ENCODE results near the gene SYDE2.
A peak's percentile ranks its signal among the peaks of the same experiment; 100 is the strongest.
"Not testable (repeated sequence)": the region's sequence is repeated elsewhere in the genome, so short reads cannot be mapped to it uniquely, and the experiment has no call there.

The SYDE2 gene, protein sequence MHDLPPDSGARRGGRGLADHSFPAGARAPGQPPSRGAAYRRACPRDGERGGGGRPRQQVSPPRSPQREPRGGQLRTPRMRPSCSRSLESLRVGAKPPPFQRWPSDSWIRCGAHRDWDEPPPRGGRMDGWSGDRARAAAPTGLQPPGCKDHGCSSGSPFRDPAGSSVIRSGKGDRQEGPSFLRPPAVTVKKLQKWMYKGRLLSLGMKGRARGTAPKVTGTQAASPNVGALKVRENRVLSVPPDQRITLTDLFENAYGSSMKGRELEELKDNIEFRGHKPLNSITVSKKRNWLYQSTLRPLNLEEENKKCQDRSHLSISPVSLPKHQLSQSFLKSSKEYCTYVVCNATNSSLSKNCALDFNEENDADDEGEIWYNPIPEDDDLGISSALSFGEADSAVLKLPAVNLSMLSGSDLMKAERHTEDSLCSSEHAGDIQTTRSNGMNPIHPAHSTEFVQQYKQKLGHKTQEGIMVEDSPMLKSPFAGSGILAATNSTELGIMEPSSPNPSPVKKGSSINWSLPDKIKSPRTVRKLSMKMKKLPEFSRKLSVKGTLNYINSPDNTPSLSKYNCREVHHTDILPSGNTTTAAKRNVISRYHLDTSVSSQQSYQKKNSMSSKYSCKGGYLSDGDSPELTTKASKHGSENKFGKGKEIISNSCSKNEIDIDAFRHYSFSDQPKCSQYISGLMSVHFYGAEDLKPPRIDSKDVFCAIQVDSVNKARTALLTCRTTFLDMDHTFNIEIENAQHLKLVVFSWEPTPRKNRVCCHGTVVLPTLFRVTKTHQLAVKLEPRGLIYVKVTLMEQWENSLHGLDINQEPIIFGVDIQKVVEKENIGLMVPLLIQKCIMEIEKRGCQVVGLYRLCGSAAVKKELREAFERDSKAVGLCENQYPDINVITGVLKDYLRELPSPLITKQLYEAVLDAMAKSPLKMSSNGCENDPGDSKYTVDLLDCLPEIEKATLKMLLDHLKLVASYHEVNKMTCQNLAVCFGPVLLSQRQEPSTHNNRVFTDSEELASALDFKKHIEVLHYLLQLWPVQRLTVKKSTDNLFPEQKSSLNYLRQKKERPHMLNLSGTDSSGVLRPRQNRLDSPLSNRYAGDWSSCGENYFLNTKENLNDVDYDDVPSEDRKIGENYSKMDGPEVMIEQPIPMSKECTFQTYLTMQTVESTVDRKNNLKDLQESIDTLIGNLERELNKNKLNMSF

GRCh38 chr1:85200463-85201339 lies at the start of gene SYDE2:
SYDE2 (minus strand) TSS chr1:85201016; CDS start chr1:85200996, 20 bp downstream.
- peak in 42 of 51 donors; percentile 7 to 68 (median 41) for DNase-seq

GRCh38 chr1:85249042-85249441 lies 48.2 kb upstream of the SYDE2 start:
- DNase-seq: not testable (repeated sequence)

DNA sequence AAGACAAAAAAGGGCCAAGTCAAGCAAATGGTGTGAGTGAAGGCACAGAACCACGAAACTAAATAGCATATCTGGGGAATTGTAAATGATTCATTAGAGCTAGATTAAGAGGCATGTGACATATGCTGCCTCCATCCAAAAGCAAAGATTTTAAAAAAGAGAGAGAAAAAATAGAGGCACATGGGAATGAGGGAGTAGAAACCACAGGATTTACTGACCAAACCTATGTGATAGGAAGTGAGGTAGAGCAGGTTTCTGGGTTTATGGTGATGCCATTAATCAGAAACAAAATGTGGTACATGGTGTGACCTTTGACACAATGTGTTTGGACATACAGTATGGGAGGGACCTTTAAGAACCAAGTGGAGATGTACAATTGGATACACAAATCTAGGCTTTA lies 45.1 kb upstream of the SYDE2 start:
- DNase-seq: no peak

DNA sequence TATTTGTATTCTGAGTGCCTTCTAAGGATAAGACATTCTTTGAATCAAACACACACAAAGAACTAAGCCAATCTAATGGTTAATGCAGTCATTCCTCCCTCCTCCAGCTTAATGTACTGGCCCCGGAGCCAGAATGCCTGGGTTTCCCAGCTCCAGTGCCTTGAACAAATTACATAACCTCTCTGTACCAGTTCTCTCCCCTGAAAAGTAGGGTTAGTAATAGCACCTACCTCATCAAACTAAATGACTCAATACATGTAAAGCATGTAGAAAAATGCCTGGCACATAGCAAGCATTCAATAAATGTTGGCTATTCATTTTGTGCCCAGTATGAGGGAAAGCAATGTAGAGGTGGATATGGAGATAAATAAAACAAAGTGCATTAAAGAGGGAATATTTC lies 44.6 kb upstream of the SYDE2 start:
- no peak for DNase-seq

DNA sequence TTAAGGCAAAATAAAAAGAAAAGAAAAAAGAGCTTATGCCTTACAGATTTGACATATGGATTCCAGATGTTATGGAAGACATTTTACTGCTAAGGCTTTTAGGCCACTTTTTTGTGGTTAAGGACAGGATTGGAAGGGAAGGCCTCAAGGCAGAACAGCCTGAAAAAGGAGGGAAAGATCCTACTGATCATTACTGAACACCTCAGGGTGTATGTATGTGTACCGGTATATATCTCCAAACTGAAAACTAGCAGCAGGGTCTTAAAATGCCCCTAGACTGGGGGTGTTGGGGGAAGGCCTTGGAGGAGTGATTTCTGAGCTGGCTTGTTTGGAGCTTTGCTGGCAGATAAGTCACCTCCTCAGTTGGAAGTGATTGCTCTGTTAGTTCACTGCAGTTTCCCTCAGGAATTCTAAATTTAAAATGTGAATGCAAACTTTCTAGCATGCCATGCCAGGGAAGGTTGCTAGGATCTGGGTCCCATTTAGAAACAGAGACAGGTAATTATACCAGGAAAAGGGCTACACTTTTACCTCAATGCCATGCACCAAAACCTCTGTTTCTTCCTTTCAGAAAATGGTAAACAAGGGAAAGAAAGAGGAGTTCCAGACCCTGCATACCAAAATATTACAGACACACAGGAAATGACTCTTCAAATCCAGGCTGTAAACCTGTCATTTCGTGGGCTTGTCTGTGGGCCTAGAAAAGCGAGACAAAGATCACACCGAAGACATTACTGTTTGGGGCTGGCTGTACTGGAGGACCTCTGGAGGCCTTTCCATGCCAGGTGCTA lies 43.6 kb upstream of the SYDE2 start:
- no peak for DNase-seq

DNA sequence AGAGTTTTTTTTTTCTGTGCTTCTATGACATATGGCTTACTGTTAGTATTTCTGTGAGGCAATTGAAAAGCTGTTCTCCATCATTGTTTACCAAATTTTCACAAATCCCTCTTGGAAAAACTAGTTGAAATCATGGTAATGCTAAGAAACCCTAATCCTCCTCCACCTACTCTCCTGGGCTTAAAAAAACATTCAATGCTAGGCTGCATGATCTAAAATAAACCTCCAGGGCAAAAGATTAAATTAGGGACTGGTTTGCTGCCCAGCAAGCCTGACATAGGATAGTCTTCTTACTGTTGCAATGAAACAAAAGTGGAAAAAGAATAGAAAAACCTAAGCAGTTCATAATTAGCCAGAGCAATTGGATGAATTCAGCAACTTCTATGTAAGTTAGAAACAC lies 42.6 kb upstream of the SYDE2 start:
- DNase-seq: no peak

DNA sequence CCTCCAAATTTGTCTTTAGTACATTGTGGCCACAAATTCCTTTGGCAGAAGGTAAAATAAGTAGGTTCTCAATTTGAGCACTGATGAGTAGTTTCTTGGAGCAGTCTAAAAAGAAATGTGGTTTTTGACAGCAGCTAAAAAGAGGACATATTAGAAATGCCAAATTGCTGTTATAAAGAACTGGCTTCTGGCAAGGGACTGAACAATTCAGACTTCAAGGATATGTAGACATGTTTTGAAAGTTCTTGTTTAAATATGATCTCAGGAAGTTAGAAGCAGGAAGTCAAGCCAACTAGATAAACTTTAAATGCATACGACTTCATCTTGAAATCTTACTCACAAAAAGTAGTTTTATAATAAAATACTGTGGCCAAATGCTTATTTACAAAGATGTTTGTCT lies 39.8 kb upstream of the SYDE2 start:
- DNase-seq: no peak

DNA sequence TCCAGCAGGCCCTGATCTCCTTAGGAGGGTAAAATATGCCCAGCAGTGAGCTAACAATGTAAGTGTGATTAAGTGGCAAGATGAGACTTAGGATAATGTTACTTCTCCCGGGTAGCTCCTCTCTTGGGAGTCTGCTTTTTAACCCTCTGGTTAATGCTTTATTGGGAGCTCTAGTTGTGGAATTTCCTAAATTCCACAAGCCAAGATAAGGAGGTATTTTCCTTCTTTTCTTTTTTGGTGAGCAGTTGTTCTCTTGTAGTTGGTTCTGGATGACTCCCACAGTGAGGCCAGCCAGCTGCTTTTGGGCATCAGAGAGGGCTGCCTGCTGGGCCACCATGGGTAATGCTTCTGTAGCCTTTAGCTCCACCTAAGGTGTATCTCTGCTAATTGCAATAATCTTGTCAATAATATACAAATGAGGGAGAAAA lies 39.4 kb upstream of the SYDE2 start:
- DNase-seq: no peak

GRCh38 chr1:85237613-85238012 lies 36.8 kb upstream of the SYDE2 start:
- no peak for DNase-seq

DNA sequence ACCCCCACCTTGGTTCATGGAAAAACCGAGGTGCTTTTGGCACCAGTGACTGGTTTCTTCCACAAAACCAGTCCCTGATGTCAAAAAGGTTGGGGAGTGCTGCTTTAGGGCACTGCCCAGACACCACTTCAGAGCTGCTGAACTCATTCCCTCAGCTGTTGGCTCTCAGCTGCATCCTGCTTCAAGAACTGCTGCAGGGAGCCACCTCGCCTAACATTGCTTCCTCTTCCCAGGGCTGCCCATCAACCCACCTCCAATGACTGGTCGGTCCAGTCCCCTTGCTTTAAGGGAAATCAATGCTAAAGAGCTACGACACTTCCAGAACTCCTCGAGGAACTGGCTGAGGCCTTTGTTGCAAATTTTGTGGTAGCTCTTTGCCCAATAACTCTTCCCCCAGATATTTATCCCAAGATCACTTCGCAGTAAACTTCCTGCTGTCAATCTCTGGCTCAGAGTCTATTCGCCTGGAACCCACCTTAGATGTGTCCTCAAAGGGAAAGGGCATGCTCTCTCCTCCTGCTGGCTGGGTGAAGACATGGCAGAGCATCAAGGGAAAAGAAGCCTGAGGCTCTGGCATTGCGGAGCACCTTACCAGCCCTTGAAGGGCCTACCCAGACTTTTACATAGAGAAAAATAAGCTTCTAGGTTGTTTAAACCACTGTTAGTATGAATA lies 29.6 kb upstream of the SYDE2 start:
- no peak for DNase-seq

DNA sequence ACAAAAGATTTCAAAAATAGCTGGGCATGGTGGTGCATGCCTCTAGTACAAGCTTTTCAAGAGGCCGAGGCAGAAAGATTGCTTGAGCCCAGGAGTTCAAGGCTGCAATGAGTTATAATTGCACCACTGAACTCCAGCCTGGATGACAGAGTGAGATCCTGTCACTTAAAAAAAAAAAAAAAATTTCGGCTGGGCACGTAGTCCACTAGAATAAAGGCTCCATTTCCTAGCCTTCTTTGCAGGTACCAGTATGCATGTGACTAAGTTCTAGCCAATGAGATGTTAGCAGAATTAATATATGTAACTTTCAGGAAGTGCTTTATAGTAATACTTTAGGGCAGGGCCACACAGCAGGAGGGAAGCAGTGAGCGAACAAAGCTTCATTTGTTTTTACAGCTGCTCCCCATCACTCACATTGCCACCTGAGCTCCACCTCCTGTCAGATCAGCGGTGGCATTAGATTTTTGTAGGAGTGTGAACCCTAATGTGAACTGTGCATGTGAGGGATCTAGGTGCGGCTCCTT lies 28.8 kb upstream of the SYDE2 start:
- no peak for DNase-seq

DNA sequence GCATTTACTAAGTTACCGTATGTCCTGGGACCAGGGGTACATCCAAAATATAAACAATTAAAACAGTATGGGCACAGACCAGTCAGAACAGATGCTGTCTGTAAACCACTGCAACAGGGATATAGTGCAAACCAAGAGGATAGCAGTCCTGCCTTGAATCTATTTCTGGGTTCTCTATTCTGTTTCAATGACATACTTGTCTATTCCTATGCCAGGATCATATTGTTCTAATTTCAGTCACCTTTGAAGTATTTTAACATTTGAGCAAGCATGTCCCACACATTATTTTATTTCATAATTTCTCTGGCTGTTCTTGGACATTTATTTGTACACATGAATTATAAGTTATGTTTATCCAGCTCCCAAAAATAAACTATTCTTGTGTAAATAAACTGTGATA lies 28.2 kb upstream of the SYDE2 start:
- no peak for DNase-seq

- no peak for DNase-seq
Measured at GRCh38 chr1:85225624-85226380, 25.0 kb upstream of the SYDE2 start.

DNA sequence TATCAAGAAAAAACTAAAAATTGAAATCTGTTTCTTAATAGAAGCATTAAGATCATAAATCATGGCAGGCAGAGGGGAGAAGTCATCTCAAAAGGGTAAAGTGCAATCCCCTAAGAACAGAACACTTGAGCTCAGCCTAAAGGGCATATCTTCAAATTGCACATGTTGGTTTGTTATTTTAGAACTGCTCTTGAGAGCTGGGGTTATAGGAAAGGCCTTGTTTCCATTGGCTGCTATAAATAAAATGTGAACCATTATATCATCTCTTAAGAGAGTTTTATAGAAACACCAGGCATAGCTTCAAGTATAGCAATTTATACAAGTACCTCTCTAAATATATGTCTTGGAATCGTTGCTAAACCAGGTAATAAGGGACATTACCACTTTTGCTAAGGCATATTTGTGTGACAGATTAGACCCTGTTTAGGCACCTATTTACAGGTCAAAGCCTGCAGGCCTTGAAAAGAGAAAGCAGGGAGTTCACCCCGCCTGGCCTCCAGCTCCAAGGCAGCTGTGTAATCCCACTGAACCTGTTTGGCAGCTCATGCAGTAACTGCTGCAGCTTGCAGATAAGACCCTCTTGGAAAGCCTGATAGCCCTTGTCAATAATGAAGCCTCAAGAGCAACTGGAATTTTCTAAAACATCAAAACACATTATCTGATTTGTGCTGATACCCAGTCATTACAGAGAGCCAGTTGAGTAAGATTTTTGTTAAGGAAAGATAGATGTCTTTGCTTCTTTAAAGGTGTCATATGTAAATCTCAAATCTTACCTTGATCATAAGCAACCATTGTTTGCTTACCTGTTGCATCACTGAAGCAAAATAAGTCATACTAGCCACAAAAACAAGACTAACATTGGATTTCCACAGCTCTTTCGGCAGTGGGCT lies 24.2 kb upstream of the SYDE2 start:
- DNase-seq: no peak

- no peak for DNase-seq
Measured at GRCh38 chr1:85224295-85224694, 23.5 kb upstream of the SYDE2 start.

DNA sequence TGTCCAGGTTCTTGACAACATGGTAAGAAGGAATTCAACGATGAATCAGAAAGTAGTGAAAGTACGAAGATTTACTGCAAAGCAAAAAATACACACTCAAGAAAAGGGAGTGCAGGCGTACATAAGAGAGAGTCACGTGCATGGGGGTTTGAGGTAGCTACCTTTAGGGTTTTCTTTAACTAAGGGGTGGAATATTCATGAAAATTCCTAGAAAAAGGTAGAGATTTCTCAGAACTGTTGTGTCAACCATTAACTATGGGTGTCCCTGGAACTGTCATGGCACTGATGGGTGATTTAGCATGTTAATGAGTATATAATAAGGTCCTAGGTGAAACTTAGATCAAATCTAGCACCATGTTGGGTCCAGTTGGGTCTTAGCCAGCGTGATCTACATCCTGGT lies 22.5 kb upstream of the SYDE2 start:
- no peak for DNase-seq

GRCh38 chr1:85220756-85221201 lies 20.0 kb upstream of the SYDE2 start:
- no peak for DNase-seq

Measured in hypothalamus (tissue), 51 donors.